IPS-15b (cell line): ENCODE results near the gene LRP8.

ENCODE experiments used
- H3K27me3 ChIP-seq: one replicate; pipeline ENCODE4 v1.6.1; 2013; ENCODE audit warnings: low read length; ENCODE audit not compliant: control insufficient read depth, insufficient read depth
- H3K36me3 ChIP-seq: one replicate; pipeline ENCODE4 v1.6.1; 2013; ENCODE audit warnings: low read length; ENCODE audit not compliant: control insufficient read depth, insufficient read depth
- H3K4me1 ChIP-seq: one replicate; pipeline ENCODE4 v1.6.1; 2013; ENCODE audit warnings: mild to moderate bottlenecking, low read length; ENCODE audit not compliant: control insufficient read depth, insufficient read depth
- H3K4me3 ChIP-seq: one replicate; pipeline ENCODE4 v1.5.1; 2013; ENCODE audit warnings: low read depth, low read length
- H3K9ac ChIP-seq: one replicate; pipeline ENCODE4 v1.6.1; 2013; ENCODE audit warnings: low read depth, mild to moderate bottlenecking, low read length
- H3K9me3 ChIP-seq: one replicate; pipeline ENCODE4 v1.6.1; 2013; ENCODE audit warnings: mild to moderate bottlenecking, low read length; ENCODE audit not compliant: control insufficient read depth, insufficient read depth

LRP8 gene

GRCh38 chr1:53343831-53344668 lies 16.2 kb upstream of the LRP8 start:
- no peak overlapping the region for H3K4me3 ChIP-seq
- no peaks in the 10 kb centered on the region for H3K9me3 ChIP-seq
- no peaks in the 10 kb centered on the region for H3K36me3 ChIP-seq
- peaks cover 2% of the 10 kb centered on the region for H3K27me3 ChIP-seq
- no peak overlapping the region for H3K9ac ChIP-seq
- H3K4me1 ChIP-seq, result no peaks in the 10 kb centered on the region

GRCh38 chr1:53342735-53343470 lies 15.0 kb upstream of the LRP8 start:
- Histone ChIP-seq H3K27me3 (peaks cover 2% of the 10 kb centered on the region), H3K9ac (no peak overlapping the region), H3K4me1 (no peaks in the 10 kb centered on the region), H3K9me3 (no peaks in the 10 kb centered on the region), H3K4me3 (no peak overlapping the region), H3K36me3 (no peaks in the 10 kb centered on the region)

GRCh38 chr1:53341961-53342707 lies 14.3 kb upstream of the LRP8 start:
- no peaks in the 10 kb centered on the region for H3K36me3 ChIP-seq
- H3K4me1 ChIP-seq, result no peaks in the 10 kb centered on the region
- no peak overlapping the region for H3K4me3 ChIP-seq
- peaks cover 2% of the 10 kb centered on the region for H3K27me3 ChIP-seq
- H3K9me3 ChIP-seq, result no peaks in the 10 kb centered on the region
- H3K9ac ChIP-seq, result no peak overlapping the region

- no peak overlapping the region for H3K9ac ChIP-seq
- H3K27me3 ChIP-seq, result peaks cover 2% of the 10 kb centered on the region
- no peaks in the 10 kb centered on the region for H3K4me1 ChIP-seq
- no peaks in the 10 kb centered on the region for H3K9me3 ChIP-seq
- H3K4me3 ChIP-seq, result no peak overlapping the region
- H3K36me3 ChIP-seq, result no peaks in the 10 kb centered on the region
Measured at GRCh38 chr1:53341521-53341895, 13.6 kb upstream of the LRP8 start.

GRCh38 chr1:53340660-53341520 lies 13.0 kb upstream of the LRP8 start:
- Histone ChIP-seq H3K4me3 (no peak overlapping the region), H3K27me3 (peaks cover 2% of the 10 kb centered on the region), H3K4me1 (no peaks in the 10 kb centered on the region), H3K9ac (no peak overlapping the region), H3K9me3 (no peaks in the 10 kb centered on the region), H3K36me3 (no peaks in the 10 kb centered on the region)

- Histone ChIP-seq H3K4me1 (no peaks in the 10 kb centered on the region), H3K36me3 (no peaks in the 10 kb centered on the region), H3K9ac (no peak overlapping the region), H3K4me3 (no peak overlapping the region), H3K9me3 (no peaks in the 10 kb centered on the region), H3K27me3 (peaks cover 2% of the 10 kb centered on the region)
Measured at GRCh38 chr1:53339736-53340635, 12.1 kb upstream of the LRP8 start.

GRCh38 chr1:53338423-53338822 lies 10.6 kb upstream of the LRP8 start:
- Histone ChIP-seq H3K4me3 (no peak overlapping the region), H3K9me3 (no peaks in the 10 kb centered on the region), H3K36me3 (no peaks in the 10 kb centered on the region), H3K9ac (no peak overlapping the region), H3K27me3 (peaks cover 2% of the 10 kb centered on the region), H3K4me1 (no peaks in the 10 kb centered on the region)

- Histone ChIP-seq H3K9ac (no peak overlapping the region), H3K4me1 (no peaks in the 10 kb centered on the region), H3K4me3 (no peak overlapping the region), H3K36me3 (no peaks in the 10 kb centered on the region), H3K27me3 (no peaks in the 10 kb centered on the region), H3K9me3 (no peaks in the 10 kb centered on the region)
Measured at GRCh38 chr1:53337499-53337898, 9.6 kb upstream of the LRP8 start.

- Histone ChIP-seq H3K4me1 (no peaks in the 10 kb centered on the region), H3K27me3 (no peaks in the 10 kb centered on the region), H3K36me3 (no peaks in the 10 kb centered on the region), H3K9ac (no peak overlapping the region), H3K4me3 (no peak overlapping the region), H3K9me3 (no peaks in the 10 kb centered on the region)
Measured at GRCh38 chr1:53336146-53336545, 8.3 kb upstream of the LRP8 start.

- H3K36me3 ChIP-seq, result no peaks in the 10 kb centered on the region
- H3K4me1 ChIP-seq, result no peaks in the 10 kb centered on the region
- H3K27me3 ChIP-seq, result no peaks in the 10 kb centered on the region
- H3K9ac ChIP-seq, result no peak overlapping the region
- no peak overlapping the region for H3K4me3 ChIP-seq
- no peaks in the 10 kb centered on the region for H3K9me3 ChIP-seq
Measured at GRCh38 chr1:53335661-53336060, 7.8 kb upstream of the LRP8 start.
